Natural killer cell (primary cell): ENCODE measurements around the gene EXOC3L2. TPM values are rescaled to one million over a fixed set of nuclear protein-coding genes. Genes with fewer than 3 reads are reported as not detected.

Experiments
- ATAC-seq, 3 donors: fragments of 150-1000 bp in 2 of 3; fragments of 200-7000 bp in 1 of 3; cut with Tn5 transposase; 1 replicate in 1 of 3; 2 replicates in 2 of 3; pipeline ENCODE4 v1.10.0; 2021; ENCODE audit warnings: mild to moderate bottlenecking in 2 of 3, moderate library complexity in 2 of 3
- DNase-seq, 2 donors: peaks; one replicate each; pipeline versions ENCODE4 v3.0.0 to v3.0.0-alpha.2; 2013 to 2021; ENCODE audit warnings: mixed read lengths in 1 of 2
- H3K27ac ChIP-seq: one replicate; pipeline ENCODE4 v1.5.1; 2013; ENCODE audit warnings: mild to moderate bottlenecking, low read length
- H3K27me3 ChIP-seq: one replicate; pipeline ENCODE4 v1.6.1; 2013; ENCODE audit warnings: low read length; ENCODE audit not compliant: control insufficient read depth, insufficient read depth
- H3K36me3 ChIP-seq: one replicate; pipeline ENCODE4 v1.6.1; 2013; ENCODE audit warnings: low read length; ENCODE audit not compliant: control insufficient read depth, insufficient read depth
- H3K4me1 ChIP-seq: one replicate; pipeline ENCODE4 v1.6.1; 2013; ENCODE audit warnings: low read length; ENCODE audit not compliant: control insufficient read depth, insufficient read depth
- H3K4me3 ChIP-seq: one replicate; pipeline ENCODE4 v1.5.1; 2013; ENCODE audit warnings: low read length
- H3K9me3 ChIP-seq: one replicate; pipeline ENCODE4 v1.6.1; 2013; ENCODE audit warnings: low read length; ENCODE audit not compliant: control insufficient read depth, insufficient read depth
- H3K27ac Mint-ChIP-seq, 2 donors: one replicate each; pipeline ENCODE4 v1.8.0; 2022; ENCODE audit warnings: mild to moderate bottlenecking in 2 of 2, mixed read lengths in 2 of 2, moderate library complexity in 1 of 2
- H3K27me3 Mint-ChIP-seq, 2 donors: one replicate each; pipeline ENCODE4 v1.8.0; 2022; ENCODE audit warnings: low read depth in 2 of 2, mixed read lengths in 2 of 2
- H3K36me3 Mint-ChIP-seq: one replicate; pipeline ENCODE4 v1.8.0; 2022; ENCODE audit warnings: mixed read lengths
- H3K4me1 Mint-ChIP-seq, 2 donors: one replicate each; pipeline ENCODE4 v1.8.0; 2022; ENCODE audit warnings: mixed read lengths in 2 of 2
- H3K4me3 Mint-ChIP-seq: one replicate; pipeline ENCODE4 v1.8.0; 2022; ENCODE audit warnings: mild to moderate bottlenecking, moderate library complexity, mixed read lengths
- H3K9me3 Mint-ChIP-seq, 2 donors: one replicate each; pipeline ENCODE4 v1.8.0; 2022; ENCODE audit warnings: mixed read lengths in 2 of 2
- WGBS: methylation state at CpG from one replicate; pipeline ENCODE4 v1.1.7; 2013; ENCODE audit warnings: missing lambda C conversion rate; ENCODE audit not compliant: insufficient coverage; 5-methylcytosine and 5-hydroxymethylcytosine counted together
- intact Hi-C: fragments of 100-400 bp; cut with micrococcal nuclease; formaldehyde crosslinking; loops from one replicate; pipeline ENCODE4 v1.14.2; 2022
- total RNA-seq, 4 donors: library from RNA; stranded (reverse); fragments of 120-200 nt in 1 of 4; gene quantifications; one replicate each; pipeline versions ENCODE4 v1.2.3 to v1.2.4, GENCODE V29; 2013 to 2022
- TF ChIP-seq, protein P1 (sequence below): fragments of 200-600 bp; IDR thresholded peaks from one replicate; pipeline ENCODE4 v1.8.0; 2022; ENCODE audit warnings: antibody characterized with exemption

The EXOC3L2 gene
- total RNA-seq, 3 donors from 2014 or later (not counting 1 experiment from before 2014, with no cell fraction given), result 0.16 to 0.23 TPM; not detected in 1

DNA sequence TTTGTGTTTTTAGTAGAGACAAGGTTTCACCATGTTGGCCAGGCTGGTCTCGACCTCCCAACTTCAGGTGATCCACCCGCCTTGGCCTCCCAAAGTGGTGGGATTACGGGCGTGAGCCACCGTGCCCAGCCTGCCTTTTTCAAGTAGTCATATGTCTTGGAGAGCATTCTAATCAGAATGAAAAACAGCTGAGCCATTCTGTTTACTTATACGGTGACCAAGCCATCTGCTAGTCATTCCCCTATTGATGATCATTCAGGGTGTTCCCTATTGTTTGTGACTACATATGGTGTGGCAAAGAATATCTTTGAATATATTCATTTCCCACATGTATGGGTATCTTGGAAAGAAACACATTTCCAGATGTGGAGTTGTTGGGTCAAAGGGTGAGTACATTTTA is 49.4 kb downstream of the EXOC3L2 start:
- H3K4me1 Mint-ChIP-seq, result no peaks in the 10 kb centered on the region
- H3K27me3 Mint-ChIP-seq, result no peaks in the 10 kb centered on the region
- no peaks in the 10 kb centered on the region for H3K9me3 ChIP-seq
- TF ChIP-seq, protein P1, sequence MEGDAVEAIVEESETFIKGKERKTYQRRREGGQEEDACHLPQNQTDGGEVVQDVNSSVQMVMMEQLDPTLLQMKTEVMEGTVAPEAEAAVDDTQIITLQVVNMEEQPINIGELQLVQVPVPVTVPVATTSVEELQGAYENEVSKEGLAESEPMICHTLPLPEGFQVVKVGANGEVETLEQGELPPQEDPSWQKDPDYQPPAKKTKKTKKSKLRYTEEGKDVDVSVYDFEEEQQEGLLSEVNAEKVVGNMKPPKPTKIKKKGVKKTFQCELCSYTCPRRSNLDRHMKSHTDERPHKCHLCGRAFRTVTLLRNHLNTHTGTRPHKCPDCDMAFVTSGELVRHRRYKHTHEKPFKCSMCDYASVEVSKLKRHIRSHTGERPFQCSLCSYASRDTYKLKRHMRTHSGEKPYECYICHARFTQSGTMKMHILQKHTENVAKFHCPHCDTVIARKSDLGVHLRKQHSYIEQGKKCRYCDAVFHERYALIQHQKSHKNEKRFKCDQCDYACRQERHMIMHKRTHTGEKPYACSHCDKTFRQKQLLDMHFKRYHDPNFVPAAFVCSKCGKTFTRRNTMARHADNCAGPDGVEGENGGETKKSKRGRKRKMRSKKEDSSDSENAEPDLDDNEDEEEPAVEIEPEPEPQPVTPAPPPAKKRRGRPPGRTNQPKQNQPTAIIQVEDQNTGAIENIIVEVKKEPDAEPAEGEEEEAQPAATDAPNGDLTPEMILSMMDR, result no peak
- no peak overlapping the region for H3K27ac Mint-ChIP-seq
- no peaks in the 10 kb centered on the region for H3K4me1 ChIP-seq
- no peak for ATAC-seq
- H3K36me3 ChIP-seq, result no peaks in the 10 kb centered on the region
- intact Hi-C loops, result no loop called here
- H3K36me3 Mint-ChIP-seq, result no peaks in the 10 kb centered on the region
- no peak for DNase-seq
- H3K4me3 Mint-ChIP-seq, result no peak overlapping the region
- no peaks in the 10 kb centered on the region for H3K9me3 Mint-ChIP-seq
- no peak overlapping the region for H3K4me3 ChIP-seq
- no peak overlapping the region for H3K27ac ChIP-seq
- no peaks in the 10 kb centered on the region for H3K27me3 ChIP-seq
- WGBS, result 90% methylated on average over 6 of the region's 6 CpGs

DNA sequence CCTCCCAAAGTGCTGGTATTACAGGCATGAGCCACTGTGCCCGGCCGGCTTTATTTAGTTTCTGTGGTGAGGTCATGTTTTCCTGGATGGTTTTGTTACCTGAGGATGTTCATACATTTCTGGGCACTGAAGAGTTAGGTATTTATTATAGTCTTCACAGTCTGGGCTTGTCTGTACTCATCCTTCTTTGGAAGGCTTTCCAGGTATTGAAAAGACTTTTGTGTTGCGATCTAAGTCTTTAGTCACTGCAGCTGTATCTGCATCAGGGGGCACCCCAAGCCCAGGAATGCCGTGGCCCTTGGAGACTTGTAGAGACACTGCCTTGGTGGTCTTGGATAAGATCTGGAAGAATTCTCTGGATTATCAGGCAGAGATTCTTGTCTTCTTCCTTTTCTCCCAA is 53.8 kb downstream of the EXOC3L2 start:
- WGBS, result 91% methylated on average over 3 of the region's 4 CpGs
- intact Hi-C loops, result no loop called here
- DNase-seq, result no peak
- TF ChIP-seq, protein P1, result no peak
- no peak for ATAC-seq
- Histone ChIP-seq H3K36me3 (no peaks in the 10 kb centered on the region), H3K4me1 (peaks cover 5% of the 10 kb centered on the region), H3K4me3 (no peak overlapping the region), H3K9me3 (no peaks in the 10 kb centered on the region), H3K27me3 (no peaks in the 10 kb centered on the region), H3K27ac (no peak overlapping the region)
- peaks cover 0 to 3% of the 10 kb centered on the region in 2 donors for H3K9me3 Mint-ChIP-seq
- no peaks in the 10 kb centered on the region for H3K27me3 Mint-ChIP-seq
- no peak overlapping the region for H3K27ac Mint-ChIP-seq
- H3K4me3 Mint-ChIP-seq, result no peak overlapping the region
- no peaks in the 10 kb centered on the region for H3K4me1 Mint-ChIP-seq
- H3K36me3 Mint-ChIP-seq, result no peaks in the 10 kb centered on the region

DNA sequence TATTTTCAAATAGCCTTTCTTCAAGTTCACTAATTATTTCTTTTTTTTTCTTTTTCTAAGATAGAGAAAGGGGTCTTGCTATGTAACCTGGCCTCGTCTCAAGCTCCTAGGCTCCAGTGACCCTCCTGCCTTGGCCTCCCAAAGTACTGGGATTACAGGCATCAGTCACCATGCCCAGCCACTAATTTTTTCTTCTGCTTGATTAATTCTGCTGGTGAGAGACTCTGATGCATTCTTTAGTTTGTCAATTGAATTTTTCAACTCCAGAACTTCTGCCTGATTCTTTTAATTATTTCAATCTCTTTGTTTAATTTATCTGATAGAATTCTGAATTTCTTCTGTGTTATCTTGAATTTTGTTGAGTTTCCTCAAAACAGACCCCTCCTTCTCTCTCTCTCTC is 55.2 kb downstream of the EXOC3L2 start:
- Mint-ChIP-seq H3K4me3 (no peak overlapping the region), H3K36me3 (no peaks in the 10 kb centered on the region), H3K9me3 (peaks cover 0 to 3% of the 10 kb centered on the region in 2 donors), H3K27ac (no peak overlapping the region), H3K27me3 (no peaks in the 10 kb centered on the region), H3K4me1 (peaks cover 0 to 6% of the 10 kb centered on the region in 2 donors)
- intact Hi-C loops, result no loop called here
- Histone ChIP-seq H3K9me3 (no peaks in the 10 kb centered on the region), H3K4me3 (no peak overlapping the region), H3K27ac (no peak overlapping the region), H3K4me1 (peaks cover 5% of the 10 kb centered on the region), H3K36me3 (no peaks in the 10 kb centered on the region), H3K27me3 (no peaks in the 10 kb centered on the region)
- no peak for DNase-seq
- TF ChIP-seq, protein P1, result no peak
- WGBS, result no CpG with 5 or more reads among the region's 1 CpG
- ATAC-seq, result no peak

DNA sequence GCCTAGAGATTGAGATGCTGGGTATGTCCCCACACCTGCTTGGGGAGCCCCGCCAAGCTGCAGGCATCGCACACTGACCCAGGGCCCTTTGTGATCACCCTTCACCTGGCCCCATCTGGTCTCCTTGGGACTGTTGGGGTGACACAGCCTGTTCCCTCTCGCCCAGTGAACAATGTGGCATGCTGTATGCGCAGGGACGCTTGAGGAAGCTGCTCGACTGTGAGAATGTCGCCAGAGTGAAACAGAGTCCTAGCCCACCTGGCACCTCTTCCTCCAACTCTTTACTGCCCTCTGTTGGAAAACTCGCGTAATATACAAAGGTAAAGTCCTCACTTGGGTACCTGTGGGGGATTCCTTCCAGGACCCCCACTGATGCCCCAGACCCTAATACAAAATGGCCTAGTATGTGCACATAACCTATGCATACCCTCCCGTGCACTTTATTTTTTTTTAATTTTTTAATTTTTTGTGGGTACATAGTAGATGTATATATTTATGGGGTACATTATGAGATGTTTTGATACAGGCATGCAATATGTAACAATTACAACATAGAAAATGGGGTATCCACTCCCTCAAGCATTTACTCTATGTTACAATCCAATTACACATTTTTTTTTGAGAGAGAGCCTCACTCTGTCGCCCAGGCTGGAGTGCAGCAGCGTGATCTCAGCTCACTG is 57.6 kb downstream of the EXOC3L2 start:
- no peaks in the 10 kb centered on the region for H3K36me3 ChIP-seq
- H3K36me3 Mint-ChIP-seq, result no peaks in the 10 kb centered on the region
- no peaks in the 10 kb centered on the region for H3K27me3 ChIP-seq
- ATAC-seq (peak; percentile 73 to 86 (median 83)), DNase-seq (peak in 1 of 2 donors; percentile 73)
- TF ChIP-seq, protein P1, result peak; percentile 64
- 38% methylated on average over 11 of the region's 12 CpGs for WGBS
- intact Hi-C loops, result no loop called here
- H3K4me3 Mint-ChIP-seq, result no peak overlapping the region
- peaks cover 0 to 3% of the 10 kb centered on the region in 2 donors for H3K9me3 Mint-ChIP-seq
- H3K4me1 ChIP-seq, result peaks cover 5% of the 10 kb centered on the region
- no peak overlapping the region for H3K27ac ChIP-seq
- H3K27me3 Mint-ChIP-seq, result no peaks in the 10 kb centered on the region
- H3K9me3 ChIP-seq, result no peaks in the 10 kb centered on the region
- no peak overlapping the region for H3K4me3 ChIP-seq
- H3K27ac Mint-ChIP-seq, result no peak overlapping the region
- peaks cover 0 to 15% of the 10 kb centered on the region in 2 donors for H3K4me1 Mint-ChIP-seq
